GM12892 (cell line): ENCODE measurements around the gene VGLL1.

Experiments
- POLR2A ChIP-seq: IDR thresholded peaks from 2 replicates; pipeline ENCODE4 v1.6.1; 2011; ENCODE audit warnings: low read depth, low read length, control low read depth
- POLR2AphosphoS5 ChIP-seq: IDR thresholded peaks from 2 replicates; pipeline ENCODE4 v1.6.1; 2011; ENCODE audit warnings: low read depth, low read length, control low read depth
- TAF1 ChIP-seq: IDR thresholded peaks from 2 replicates; pipeline ENCODE4 v1.6.1; 2011; ENCODE audit warnings: low read depth, mild to moderate bottlenecking, control low read depth, low read length, borderline replicate concordance

DNA sequence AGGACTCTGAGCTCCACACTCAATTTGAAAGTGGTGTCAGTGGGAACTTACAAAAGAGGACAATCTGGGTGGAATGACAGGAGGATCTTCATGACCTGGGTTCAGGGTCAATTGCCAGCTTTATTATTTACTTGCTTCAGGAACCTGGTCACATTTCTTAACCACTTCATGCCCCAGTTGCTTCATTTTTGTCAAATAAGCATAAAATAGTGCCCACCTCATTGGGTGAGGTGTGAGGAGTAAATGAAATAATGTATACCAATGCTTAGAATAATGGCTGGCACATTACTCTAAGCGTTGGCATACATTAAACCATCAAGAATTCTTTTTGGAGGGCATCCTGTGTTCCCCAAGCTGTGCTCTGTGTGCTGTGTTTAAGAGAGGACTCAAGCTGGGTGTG lies 19.4 kb downstream of the VGLL1 start:
- TF ChIP-seq POLR2A = no peak
- TF ChIP-seq POLR2AphosphoS5 = no peak
- no peak for TF ChIP-seq TAF1
